GM12801 (cell line): ENCODE data around the gene SLC38A3.

Experiments
- TF ChIP-seq, protein P1 (sequence below): IDR thresholded peaks from one replicate; pipeline ENCODE4 v1.5.1; 2011; ENCODE audit warnings: control low read depth; ENCODE audit not compliant: insufficient read length; ENCODE audit errors: extremely low read depth

The SLC38A3 gene

DNA sequence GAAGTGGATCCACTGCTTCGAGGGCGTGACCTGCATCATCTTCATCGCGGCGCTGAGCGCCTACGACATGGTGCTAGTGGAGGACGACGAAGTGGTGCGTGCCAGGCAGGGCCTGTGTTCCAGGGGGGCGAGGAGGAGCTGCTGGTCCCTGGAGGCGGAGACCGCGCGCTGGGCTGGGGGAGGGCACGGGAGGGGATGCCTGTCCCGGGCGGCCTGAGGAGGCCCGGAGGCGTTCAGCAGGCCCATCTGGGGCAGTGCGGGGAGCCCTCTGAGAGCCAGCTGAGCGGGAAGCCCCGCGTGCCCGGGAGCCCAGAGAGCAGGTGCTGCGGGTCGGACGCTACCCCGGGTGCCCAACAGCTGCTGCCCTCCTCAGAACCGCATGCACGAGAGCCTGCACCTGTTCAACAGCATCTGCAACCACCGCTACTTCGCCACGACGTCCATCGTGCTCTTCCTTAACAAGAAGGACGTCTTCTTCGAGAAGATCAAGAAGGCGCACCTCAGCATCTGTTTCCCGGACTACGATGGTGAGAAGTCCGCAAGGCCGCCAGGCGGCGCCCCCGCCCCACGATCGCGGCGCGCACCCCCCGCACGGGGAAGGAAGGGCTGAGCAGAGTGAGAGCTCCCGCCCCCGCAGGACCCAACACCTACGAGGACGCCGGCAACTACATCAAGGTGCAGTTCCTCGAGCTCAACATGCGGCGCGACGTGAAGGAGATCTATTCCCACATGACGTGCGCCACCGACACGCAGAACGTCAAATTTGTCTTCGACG lies 10.8 kb upstream of the SLC38A3 start:
- TF ChIP-seq, protein P1, sequence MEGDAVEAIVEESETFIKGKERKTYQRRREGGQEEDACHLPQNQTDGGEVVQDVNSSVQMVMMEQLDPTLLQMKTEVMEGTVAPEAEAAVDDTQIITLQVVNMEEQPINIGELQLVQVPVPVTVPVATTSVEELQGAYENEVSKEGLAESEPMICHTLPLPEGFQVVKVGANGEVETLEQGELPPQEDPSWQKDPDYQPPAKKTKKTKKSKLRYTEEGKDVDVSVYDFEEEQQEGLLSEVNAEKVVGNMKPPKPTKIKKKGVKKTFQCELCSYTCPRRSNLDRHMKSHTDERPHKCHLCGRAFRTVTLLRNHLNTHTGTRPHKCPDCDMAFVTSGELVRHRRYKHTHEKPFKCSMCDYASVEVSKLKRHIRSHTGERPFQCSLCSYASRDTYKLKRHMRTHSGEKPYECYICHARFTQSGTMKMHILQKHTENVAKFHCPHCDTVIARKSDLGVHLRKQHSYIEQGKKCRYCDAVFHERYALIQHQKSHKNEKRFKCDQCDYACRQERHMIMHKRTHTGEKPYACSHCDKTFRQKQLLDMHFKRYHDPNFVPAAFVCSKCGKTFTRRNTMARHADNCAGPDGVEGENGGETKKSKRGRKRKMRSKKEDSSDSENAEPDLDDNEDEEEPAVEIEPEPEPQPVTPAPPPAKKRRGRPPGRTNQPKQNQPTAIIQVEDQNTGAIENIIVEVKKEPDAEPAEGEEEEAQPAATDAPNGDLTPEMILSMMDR = no peak

DNA sequence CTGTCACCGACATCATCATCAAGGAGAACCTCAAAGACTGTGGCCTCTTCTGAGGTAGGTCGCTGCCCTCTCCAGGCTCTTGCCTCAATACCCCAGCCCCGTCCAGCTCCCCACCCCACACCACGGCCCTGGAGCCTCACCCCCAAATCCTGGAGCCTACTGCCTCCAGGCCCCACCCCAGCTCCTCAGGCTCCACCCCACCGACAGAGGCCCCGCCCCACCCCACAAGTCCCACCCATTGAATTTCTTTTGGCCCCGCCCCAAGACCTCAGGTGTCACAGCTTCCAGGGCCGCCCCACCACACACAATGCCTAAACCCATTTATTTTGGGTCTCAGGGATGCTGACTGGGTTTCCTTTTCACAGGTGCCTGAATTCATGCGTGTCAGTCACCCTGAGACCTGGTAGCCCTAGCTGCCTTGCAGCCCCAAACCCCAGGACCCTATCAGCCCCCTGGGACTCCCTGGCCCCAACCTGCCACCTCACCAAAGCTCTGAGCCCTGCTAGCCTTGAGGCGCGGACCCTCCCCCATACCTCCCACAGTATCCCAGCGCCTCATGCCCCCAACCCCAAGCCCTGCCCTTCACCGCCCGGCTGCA lies 10.1 kb upstream of the SLC38A3 start:
- TF ChIP-seq, protein P1 = no peak

DNA sequence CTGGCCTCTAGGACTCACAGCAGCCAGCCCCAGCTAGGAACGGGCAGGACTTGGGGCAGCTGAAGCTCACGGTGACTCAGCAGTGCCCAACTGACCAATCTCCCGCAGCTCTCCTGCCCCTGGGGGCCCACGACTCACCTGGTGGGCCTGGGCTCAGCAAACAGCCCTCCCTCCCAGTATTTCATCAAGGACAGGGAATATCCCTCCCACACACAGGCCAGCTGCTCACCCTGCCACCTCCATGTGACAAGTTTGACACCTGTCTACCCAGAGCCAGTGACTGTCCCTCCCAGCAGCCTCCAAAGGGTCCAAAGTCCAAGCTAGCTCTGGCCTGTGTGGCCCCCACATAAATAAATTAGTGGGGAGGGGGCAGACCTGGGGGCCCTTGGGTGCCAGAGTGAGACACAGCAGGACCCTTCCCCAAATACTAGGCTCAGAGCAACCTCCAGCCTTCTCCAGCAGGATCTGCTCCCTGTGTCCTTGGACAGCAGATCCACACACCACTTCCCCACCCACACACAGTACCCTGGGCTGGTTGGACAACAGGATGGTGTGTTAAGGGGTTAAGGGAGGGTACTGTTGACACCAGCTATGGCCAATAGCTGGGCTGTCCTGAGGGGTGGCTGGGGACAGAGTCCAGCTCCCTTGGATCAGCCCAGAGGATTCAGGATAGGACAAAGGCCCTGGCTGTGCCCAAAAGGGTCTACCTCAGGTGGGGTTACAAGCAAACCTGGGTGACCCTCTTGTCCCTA lies 9.4 kb upstream of the SLC38A3 start:
- TF ChIP-seq, protein P1 = no peak

DNA sequence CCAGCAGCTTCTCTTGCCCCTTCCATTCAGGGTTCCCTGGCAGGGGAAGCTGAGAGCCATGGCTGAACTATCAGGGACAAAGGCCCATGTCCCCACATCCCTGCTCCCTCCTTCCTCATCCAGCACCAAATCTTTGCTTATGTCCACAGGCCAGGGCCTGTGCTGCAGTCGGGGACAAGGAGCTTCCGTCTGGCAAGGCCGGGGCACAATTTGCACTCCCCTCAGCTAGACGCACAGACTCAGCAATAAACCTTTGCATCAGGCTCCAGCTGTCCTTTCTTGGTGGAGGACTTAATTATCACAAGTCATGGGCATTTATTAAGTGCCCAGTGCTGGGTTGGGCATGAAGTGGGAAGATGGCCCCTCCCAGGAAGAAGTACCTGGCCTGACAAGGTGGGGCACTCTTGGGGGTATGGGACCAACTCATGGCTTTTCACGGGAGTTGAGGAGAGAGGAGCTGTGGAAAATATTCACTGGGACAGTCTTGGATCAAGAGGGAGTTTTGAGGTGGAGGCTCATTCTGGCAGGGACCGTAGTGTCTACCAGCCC lies 8.7 kb upstream of the SLC38A3 start:
- TF ChIP-seq, protein P1 = no peak

DNA sequence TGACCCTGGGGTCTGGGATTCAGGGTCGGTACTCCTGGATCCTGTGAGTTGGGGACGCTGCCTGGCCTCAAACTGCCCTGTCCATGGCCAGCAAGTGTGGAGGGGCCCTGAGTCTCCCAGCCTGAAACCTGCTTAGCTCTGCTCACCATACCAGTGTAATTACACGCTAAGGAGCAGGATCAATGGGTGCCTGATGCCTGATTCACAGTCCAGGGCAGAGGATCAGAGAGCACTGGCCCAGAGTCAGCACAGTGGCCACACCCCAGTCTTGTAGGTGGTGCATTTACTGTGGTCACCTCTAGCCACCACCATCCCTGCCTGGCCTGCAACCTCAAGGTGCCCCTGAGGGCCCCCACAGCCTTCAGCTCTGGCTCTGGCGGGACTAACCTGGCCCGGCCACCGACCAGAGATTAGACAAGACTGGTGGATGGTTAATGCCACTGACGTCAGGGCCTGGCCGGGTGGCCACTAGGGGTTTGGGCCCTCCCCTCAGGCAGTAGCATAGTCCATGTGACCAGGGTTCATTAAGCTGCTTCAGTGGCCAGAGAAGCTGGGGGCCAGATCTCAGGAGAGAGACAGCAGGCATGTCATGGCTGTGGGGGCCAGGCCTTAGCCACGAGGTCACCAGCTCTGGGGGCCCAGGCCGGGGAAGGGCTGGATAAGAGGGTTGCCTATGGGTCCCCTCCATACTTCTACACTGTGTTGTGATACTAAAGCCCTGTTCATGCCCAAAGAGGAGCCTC lies 3.3 kb upstream of the SLC38A3 start:
- TF ChIP-seq, protein P1 = no peak

DNA sequence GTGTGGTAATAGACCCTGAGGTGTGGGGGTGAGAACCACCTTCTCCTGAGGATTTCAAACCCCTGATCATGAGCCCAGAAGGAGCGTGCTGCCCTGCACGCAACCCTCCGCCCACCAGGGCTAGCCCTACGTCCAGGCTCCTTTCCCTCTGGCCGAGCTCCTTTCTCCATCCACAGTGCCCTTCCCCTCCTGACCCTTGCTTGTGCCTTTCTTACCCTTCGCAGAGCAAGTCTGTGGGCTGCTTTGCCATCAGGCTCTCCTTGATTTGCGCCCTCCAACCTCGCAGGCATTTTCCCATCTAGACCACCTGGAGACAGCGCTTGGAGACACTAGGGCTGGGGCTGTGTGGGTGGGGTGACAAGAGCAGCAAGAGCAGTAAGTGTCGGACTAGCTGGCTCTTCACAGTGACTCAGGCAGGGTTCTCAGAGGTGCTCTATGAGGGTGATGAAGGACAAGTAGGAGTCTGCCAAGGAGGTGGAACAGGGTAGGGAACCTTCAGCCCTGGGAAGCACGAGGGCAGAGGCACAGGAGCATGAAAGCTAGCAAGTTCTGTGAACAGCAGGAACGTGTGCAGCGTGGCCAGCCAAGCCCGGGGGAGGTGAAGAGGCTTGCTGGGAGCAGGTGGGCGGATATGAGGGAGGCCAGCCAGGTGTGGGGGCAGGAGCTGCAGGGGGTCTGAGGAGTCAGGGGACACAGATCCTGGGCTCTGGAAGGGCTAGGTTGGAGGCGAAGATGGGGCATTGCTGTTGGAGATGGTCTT lies 2.5 kb upstream of the SLC38A3 start:
- TF ChIP-seq, protein P1 = no peak
